Hematopoietic multipotent progenitor cell treated with erythropoietin and hydrocortisone succinate and interleukin-3 and kit ligand, for 8 days (in vitro differentiated cells): ENCODE measurements around the gene COA3.
"Not testable (repeated sequence)": the region's sequence is repeated elsewhere in the genome, so short reads cannot be mapped to it uniquely, and the experiment has no call there.

Source experiments
- DNase-seq: peaks from one replicate; pipeline ENCODE4 v3.0.0-alpha.2; 2015

COA3 gene

DNA sequence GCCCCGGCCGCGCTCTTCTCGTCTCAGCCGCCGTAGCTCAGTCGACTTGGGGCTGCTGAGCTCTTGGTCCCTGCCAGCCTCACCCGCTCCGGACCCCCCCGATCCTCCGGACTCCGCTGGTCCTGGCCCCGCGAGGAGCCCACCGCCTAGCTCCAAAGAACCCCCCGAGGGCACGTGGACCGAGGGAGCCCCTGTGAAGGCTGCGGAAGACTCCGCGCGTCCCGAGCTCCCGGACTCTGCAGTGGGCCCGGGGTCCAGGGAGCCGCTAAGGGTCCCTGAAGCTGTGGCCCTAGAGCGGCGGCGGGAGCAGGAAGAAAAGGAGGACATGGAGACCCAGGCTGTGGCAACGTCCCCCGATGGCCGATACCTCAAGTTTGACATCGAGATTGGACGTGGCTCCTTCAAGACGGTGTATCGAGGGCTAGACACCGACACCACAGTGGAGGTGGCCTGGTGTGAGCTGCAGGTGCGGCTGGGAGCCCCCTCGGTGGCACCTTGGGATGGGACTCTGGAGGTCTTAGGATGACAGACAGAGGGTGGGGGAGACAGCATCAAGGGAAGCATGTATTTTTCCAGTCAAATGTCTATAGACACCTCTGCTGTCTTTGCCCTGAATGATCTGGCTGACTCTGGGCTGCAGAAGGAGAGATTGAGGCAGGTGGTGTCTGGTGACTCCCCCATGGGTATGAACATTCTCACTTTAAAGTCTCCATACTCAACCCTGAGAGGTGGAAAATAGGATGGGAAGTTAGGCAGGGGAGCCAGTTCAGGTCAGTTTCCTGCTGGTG is 17.5 kb downstream of the COA3 start:
- no peak for DNase-seq

DNA sequence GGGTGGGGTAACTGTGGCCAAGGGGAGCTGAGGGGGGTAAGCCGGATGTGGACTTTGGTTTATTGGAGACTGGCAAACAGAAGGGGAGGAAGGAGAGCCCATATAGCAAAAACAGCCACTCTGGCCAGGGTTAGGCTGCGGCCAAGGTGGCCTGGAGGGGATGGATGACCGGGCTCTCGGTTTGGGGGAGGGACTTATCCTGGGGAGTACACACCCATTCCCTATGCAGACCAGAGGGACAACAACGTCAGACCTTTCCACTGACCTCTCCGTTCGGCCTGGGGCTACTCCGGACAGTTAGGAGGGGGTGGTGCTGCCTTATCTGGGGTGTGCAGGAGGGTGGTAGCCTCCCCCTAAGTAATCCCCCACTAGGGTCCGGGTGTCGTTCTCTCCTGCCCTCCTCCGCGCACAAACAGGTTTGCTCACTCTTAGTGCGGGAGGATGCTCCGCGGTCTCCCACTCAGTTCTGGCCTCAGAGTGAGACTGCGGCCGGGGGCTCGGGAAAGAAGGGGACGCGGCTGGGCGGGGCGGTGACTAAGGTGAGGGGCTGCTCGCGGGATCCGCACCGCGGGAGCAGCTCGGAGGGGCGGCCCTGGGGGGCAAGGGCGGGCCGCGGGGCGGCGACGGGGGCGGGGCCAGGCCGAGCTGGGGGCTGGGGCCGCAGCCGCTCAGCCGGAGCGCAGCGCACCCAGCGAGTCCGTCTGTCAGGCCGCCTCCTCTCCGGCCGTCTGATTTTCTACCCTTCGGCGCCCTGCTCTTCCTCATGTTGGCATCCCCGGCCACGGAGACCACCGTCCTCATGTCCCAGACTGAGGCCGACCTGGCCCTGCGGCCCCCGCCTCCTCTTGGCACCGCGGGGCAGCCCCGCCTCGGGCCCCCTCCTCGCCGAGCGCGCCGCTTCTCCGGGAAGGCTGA is 18.3 kb downstream of the COA3 start, which contains the start of gene WNK4:
TSS of gene WNK4 (plus strand) at position 675 of the 915 bp plus-strand sequence. CDS start at position 764, 89 bp downstream.
- no peak for DNase-seq

DNA sequence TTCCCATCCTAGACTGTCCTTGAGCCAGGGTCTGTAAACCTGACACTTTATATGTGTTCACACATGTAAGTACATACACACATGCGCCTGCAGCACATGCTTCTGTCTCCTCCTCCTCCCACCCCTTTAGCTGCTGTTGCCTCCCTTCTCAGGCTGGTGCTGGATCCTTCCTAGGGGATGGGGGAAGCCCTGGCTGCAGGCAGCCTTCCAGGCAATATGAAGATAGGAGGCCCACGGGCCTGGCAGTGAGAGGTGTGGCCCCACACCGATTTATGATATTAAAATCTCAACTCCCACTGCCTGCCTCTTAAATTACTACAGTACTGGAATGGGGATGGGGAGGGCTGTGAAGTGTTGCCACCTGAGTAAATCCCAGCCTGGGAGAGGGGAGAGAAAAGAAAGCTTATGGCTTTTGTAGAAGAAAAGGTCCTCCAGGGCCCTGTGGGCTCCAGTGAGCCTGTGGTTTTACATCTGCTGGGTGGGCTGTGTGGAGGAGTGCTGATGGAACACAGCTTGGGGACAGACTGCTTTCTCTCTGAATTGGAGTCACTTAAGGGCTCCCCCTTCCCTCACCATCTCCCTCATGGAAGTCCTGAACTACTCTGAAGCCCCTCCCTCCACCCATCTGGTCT is 19.1 kb downstream of the COA3 start:
- no peak for DNase-seq

DNA sequence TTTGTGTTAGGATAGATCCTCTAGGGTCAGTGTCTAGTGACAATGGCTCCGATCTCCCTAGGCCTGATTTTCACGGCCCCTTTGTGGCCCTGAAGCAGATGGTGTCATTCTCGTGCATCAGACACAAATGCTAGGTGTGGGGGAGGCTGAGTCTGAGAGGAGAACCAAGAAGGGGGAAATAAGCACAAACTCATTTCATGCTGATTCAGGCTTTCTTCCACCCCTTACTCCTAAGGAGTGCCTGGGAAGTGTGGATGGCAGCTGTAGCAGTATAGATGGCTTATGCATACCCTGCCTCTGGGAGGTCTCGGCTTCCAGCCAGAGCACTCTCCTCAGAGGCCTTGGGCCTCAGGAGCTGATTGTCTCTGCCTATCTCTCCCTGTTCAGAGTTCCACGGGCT is 19.9 kb downstream of the COA3 start:
- no peak for DNase-seq

DNA sequence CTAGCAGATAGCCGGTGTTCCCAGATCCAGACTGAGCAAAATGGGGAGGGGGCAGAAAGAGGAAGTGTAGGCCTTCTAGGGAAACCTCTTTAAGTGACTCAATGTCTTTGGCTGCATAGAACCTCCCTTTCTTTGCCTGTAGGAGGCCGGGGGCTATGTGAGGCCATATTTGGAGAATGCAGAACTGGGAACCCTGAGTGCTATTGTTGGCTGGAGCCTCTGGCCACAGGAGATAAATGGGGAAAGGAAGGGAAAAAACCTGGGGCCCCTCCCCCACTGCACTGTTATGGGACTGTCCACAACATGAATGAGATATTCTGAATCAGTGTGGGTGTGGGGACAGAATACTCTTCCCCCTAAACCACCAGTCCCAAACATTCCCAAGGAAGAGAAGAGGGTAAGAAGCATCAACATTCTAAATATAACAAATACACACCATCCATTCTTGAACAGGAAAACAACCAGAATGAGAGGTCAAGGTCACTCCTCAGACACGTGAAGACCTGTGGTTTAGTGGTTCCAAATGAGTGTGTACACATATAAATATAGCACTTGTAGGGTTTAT is 22.9 kb downstream of the COA3 start:
- peak; percentile 16 for DNase-seq

DNA sequence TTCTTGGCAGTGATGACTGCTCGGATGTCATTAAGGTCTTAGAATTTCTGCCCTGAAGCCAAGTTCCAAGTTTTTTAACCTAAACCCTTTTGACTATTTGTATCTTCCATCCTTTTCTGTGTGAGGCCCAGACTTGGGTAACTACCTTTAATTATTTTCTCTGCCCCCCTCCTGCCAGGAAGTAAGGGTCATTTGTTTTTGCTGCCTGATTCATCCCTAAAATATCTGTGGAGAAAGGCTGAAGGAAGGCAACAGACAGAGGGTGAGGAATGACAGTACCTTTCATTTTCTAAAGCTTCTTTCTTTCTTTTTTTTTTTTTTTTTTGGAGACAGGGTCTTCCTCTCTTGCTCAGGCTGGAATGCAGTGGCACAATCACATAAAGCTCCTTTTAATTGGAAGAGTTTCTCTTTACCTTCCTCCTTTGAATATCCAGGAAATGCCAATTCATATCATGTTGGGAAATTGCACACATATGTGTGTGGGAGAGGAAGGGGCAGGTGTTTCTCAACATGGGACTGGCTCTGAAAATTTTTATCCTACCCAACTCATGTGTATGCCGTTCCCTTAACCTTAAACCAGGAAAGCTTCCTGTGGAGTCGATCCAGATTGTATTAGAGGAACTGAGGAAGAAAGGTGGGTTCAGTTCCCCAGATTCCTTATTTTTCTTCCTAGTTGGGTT is 24.3 kb downstream of the COA3 start:
- DNase-seq, result no peak

DNA sequence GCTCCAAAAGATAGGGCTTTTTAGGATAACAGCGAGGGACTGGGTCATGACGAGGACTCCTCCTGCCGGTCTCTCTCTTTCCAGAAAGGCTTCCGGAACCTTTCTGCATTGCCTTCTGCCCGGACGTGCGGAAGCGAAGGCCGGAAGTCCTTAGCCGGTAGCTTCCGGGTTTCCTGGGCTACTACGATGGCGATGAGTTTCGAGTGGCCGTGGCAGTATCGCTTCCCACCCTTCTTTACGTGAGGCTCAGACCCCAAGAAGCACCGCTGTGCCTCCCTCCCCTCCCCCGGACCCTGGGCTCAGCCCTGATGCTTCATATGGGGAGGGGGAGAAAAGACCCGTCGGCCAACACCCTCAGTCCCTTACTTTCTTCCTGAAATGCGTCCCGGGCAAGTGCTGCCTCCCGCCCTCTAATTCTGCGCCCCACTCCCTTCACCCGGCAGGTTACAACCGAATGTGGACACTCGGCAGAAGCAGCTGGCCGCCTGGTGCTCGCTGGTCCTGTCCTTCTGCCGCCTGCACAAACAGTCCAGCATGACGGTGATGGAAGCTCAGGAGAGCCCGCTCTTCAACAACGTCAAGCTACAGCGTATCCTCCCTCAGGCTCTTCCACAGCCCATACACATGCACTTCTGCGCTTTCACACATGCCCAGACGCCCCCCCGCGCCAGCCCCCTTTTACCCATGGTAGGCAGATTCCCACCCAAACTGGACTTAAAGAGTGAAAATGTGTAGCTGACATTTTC is 25.0 kb downstream of the COA3 start, which contains the start of gene VPS25:
TSS of gene VPS25 (plus strand) at position 160 of the 746 bp plus-strand sequence. CDS start at position 187, 27 bp downstream.
- DNase-seq, result peak; percentile 88

DNA sequence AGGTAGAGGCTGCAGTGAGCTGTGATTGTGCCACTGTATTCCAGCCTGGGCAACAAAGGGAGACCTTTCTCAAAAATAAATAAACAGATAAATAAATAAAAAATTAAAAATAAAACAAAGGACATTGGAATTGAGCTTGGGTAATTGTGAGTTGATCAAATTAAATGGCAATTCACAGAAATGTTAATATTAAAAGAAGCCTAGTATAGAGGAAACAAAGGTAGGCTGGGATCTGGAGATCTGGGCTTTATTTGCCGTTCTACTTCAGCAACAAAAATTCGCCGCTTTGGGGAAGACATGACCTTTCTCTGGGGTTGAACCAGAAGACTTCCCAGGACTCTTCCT is 25.6 kb downstream of the COA3 start:
- DNase-seq, result no peak

DNA sequence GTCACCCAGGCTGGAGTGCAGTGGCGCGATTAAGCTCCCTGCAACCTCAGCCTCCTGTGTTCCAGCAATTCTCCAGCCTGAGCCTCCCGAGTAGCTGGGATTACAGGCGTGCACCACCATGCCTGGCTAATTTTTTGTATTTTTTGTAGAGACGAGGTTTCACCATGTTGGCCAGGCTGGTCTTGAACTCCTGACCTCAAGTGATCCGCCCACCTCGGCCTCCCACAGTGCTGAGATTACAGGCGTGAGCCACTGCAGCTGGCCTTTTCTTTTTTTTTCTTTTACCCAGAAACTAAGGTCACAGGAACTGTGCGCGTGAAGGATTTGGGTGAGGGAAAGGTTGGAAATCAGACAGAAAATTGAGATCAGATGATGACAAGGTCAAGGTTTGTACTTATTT is 28.5 kb downstream of the COA3 start:
- not testable (repeated sequence) for DNase-seq

DNA sequence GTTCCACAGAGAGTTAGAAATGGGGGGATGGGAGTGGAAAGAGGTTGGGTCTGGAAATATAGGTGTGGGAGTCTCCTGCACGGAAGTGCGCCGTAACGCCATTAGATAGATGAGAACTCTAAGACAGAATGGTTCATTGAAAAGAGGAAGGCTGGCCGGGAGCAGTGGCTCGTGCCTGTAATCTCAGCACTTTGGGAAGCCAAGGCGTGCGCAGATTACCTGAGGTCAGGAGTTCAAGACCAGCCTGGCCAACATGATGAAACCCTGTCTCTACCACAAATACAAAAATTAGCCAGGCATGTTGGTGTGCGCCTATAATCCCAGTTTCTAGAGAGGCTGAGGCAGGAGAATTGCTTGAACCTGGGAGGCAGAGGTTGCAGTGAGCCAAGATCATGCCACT is 30.5 kb downstream of the COA3 start:
- DNase-seq, result not testable (repeated sequence)

DNA sequence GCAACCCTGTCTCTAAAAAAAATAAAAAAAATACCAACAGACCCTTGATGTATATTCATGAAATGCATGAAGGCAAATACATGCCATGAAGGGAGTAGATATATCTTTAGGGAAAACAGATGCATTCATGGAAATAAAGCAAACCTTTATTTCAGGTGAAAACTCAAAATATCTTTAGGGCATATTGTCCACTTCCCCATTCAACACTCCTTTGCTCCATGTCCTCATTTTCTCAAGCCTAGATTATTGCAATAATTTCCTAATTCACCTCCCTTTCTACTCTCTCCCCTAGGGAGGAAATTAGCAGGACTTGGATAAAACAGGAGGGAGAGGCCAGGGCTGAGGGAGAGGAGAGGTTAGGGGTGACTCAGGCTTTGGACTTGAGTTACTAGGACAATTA is 31.0 kb downstream of the COA3 start:
- no peak for DNase-seq

DNA sequence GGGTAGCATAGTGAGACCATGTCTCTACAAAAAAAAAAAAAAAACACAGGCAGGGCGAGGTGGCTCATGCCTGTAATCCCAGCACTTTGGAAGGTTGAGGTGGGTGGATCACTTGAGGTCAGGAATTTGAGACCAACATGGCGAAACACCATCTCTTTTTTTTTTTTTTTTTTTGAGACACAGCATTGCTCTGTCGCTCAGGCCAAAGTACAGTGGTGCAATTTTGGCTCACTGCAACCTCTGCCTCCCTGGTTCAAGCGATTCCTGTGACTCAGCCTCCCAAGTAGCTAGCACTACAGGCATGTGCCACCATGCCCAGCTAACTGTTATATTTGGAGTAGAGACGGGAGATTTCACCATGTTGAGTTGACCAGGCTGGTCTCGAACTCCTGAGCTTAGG is 32.4 kb downstream of the COA3 start:
- DNase-seq, result no peak

DNA sequence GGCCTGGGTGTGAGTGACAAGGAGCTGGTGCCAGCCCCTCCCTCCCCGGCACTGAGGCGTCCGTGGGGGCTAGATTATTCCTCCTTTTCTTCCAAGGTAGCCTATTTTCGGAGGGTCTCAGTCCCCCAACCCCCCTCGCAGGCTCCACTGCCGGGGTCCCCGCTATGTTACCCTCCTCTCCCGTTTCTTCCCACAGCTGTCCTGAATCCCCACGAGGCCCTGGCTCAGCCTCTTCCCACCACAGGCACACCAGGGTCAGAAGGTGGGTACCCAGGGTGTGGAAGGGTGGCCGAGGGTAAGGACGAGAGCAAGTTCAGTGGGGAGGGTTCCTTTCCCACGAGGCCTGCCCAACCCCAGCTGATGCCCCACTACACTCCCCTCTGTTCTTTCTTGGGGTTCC is 36.9 kb downstream of the COA3 start:
- DNase-seq, result no peak

DNA sequence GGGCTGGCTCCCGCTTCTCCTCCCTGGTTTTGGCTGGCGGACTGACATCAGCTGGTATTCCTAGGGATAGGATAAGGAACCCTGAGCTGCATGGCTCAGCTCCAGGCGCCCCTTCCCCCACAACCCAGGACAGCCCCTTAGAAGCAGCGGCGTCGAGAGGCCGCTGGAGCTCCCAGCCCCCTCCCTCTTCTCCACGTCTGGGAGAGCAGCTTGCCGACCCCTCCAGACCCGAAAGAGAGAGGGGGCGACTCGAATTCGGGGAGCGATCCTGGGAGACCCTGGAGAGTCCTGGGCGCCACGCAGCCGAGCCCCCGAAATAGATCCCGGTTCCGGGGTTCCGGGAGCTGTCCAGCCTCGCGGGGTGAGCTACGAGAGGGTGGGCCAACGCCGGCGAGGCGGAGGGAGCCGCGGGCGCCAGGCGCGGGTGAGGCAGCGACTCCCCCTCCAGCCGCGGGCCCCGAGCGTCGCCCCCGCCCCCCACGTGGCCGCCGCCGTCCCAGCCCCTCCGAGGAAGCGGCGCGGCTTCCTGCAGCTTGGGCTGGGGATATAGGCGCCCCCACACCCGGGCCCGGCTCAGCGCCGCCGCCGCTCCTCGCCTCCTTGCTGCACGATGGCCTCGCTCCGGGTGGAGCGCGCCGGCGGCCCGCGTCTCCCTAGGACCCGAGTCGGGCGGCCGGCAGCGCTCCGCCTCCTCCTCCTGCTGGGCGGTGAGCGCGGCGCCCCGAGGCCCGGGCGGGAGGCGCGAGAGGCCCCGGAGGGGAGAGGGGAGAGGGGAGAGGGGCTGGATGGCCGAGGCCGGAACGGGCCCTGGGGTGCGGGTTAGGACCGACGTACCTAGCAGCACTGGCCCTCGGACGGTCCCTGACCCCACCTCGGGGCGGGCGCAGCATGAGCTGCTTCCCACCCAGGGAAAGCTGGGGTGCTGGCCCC is 37.6 kb downstream of the COA3 start, which contains the start of gene RAMP2:
TSS of gene RAMP2 (plus strand) at position 576 of the 930 bp plus-strand sequence. CDS start at position 611, 35 bp downstream.
- no peak for DNase-seq

DNA sequence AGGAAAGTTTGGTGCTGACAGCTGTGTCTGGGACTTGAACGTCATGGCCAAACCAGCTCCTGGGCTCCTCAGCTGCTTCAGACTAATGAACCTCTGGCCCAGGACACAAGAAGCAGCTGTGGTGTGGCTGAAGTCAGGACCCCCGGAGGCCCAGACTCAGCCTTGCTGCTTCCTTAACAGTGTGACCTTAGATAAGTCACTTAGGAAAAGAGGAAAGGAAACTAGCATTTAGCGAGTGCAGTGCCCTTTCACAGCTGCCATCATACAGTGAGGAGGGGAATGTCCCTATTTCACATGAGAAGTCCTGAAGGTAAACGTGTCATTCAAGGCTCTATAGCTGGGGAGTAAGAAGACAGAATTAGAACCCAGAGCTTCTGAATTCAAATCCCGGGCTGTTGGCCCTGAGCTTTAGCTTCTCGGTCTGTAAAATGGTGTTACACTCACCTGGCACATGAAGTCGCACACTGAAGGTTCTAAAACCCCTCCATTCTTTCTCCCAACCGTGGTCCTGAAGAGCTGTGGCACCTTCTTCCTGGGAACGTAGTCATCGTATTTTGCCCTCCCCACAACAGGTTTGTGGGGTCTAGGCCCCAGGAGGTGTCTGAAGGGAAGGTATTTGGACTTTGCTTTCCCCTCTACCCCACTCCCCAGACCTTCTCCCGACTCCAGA is 38.4 kb downstream of the COA3 start:
- no peak for DNase-seq

DNA sequence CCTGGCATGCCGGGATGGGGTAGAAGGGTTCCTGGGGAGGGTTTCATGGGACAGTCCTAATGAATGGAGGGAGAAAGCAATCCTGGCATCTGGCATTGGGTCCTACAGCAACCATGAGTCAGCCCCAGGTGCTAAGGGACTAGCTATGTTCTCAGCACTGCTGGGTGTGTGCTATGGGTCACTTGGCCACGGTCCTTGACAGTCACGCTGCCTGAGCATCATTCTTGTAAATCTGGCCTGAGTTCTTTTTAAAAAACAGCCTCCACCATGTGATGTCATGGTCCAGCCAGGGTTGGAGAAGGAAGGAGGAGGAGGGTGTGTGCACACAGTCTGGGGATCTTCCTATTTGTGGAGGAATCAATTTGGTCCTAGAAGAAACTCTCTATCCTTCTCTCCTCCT is 43.7 kb downstream of the COA3 start:
- no peak for DNase-seq

DNA sequence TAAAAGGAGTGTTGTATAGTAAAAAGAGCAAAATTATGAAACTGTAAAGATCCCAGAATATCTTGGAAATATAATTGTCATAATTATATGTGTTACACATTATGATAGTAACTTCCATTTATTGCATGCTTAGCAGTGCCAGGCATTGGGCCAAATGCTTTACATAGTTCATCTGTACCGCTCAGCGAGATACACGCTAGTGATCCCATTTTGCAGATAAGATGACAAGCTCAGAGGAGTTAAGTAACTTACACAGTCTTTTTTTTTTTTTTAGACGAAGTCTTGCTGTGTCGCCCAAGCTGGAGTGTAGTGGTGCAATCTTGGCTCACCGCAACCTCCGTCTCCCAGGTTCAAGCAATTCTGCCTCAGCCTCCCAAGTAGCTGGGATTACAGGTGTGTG is 46.9 kb downstream of the COA3 start:
- peak; percentile 36 for DNase-seq

DNA sequence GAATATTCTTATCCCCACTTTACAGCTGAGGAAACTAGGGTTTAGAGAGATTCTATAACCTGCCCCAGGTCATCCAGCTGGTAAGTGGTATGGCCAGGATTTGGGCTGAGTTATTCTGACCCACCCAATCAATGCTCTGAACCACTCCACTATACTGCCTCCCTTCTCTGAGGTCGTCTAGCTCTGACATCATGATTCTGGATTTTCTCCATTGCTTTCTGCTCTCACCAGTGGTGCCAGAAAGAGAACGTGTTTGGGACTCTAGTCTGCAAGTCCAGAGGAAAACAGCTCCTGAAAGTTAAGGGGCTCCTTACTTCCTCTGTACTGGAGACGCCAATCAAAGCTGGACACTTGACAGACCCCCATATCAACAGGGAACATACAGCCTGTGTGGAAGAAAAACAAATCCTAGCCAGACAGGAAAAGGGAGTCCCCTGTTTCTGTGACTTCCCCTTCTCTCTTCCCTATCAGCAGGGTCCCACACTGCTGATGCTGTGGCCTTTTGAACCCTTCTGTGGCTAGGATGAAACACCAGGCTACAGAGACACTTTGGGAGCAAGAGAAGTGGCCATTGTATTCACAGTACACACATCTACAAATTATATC is 47.7 kb downstream of the COA3 start:
- DNase-seq, result peak; percentile 28
